Astrocyte of the spinal cord (primary cell): ENCODE measurements around the gene ATG7.
"Not testable (repeated sequence)": the region's sequence is repeated elsewhere in the genome, so short reads cannot be mapped to it uniquely, and the experiment has no call there.

Experiments
- DNase-seq: peaks from one replicate; pipeline ENCODE4 v3.0.0; 2011; ENCODE audit warnings: low read depth, low spot score
- H3K4me3 ChIP-seq: 2 replicates; pipeline ENCODE4 v1.5.1; 2011; ENCODE audit warnings: low read depth, mild to moderate bottlenecking, low read length, moderate library complexity
- in situ Hi-C: cut with HindIII; loops from 2 replicates; pipeline ENCODE4 v1.10.0; 2017; ENCODE audit warnings: low sequenced_read_pairs
- TF ChIP-seq, protein P1 (sequence below): IDR thresholded peaks from 2 replicates; pipeline ENCODE4 v1.5.1; 2012; ENCODE audit warnings: low read depth, mild to moderate bottlenecking, low read length, inconsistent platforms

The ATG7 gene

DNA sequence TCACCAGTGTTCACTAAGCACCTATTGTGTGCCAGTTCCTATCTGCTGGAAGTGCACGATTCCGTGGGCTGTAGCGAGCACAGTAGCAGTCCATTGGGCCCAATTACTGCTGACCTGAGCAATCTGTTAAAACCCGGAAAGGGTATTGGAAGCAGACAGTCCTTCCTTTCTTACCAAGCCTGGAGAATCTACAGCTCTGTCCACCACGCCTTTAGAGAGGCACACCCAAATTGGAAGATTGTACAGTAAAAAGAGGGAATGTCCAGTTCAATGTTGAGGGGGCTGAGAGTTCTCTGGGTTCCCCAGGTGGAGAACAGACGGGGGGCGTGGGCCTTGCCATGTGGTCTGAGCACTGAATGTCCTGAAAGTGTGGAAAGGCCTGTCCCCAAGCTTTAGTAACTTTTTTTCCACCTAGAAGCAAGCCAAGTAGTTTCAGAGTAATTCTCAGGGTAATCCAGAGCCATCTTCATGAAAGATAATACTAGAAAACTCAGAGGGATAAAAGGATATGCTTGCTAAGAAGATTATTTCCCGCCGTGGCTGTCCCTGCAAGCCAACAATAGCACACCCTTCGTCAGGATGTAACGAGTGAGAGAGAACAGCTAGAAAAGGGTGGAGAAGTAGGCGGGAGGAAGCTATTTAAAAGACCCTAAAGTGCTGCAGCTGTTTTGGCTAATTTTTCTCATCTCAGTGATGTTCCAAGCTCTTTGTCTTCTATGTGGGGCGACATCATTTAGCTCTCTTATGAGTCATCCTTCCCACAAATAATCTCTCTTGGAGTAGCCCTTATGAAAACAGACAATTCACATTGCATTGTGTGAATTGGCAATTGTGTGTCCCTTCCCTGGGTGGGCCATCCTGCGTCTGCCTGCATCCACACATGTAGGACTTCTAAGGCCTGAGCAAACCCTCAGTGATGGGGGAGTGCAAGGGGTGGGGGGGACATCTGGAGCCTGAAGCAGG lies 181.0 kb downstream of the ATG7 start:
- peak; percentile 91 for DNase-seq
- no peak overlapping the region for H3K4me3 ChIP-seq
- in situ Hi-C loops: no loop called here
- TF ChIP-seq, protein P1, sequence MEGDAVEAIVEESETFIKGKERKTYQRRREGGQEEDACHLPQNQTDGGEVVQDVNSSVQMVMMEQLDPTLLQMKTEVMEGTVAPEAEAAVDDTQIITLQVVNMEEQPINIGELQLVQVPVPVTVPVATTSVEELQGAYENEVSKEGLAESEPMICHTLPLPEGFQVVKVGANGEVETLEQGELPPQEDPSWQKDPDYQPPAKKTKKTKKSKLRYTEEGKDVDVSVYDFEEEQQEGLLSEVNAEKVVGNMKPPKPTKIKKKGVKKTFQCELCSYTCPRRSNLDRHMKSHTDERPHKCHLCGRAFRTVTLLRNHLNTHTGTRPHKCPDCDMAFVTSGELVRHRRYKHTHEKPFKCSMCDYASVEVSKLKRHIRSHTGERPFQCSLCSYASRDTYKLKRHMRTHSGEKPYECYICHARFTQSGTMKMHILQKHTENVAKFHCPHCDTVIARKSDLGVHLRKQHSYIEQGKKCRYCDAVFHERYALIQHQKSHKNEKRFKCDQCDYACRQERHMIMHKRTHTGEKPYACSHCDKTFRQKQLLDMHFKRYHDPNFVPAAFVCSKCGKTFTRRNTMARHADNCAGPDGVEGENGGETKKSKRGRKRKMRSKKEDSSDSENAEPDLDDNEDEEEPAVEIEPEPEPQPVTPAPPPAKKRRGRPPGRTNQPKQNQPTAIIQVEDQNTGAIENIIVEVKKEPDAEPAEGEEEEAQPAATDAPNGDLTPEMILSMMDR: no peak

DNA sequence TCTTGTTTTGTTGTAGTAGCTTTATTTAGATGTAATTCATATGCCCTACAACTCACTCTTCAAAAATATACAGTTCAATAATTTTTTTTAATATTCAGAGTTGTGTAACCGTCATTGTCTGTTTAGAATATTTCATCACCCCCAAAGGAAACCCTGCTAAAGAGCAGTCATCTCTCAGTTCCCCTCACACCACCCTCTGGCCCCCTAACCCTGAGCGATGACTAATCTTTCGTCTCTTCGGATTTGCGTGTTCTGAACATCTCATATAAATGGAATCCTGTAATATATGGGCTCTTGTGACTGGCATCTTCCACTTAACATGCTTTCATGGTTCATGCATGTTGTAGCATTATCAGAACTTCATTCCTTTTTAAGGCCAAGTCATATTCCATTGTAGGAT lies 183.8 kb downstream of the ATG7 start:
- peak; percentile 81 for DNase-seq

DNA sequence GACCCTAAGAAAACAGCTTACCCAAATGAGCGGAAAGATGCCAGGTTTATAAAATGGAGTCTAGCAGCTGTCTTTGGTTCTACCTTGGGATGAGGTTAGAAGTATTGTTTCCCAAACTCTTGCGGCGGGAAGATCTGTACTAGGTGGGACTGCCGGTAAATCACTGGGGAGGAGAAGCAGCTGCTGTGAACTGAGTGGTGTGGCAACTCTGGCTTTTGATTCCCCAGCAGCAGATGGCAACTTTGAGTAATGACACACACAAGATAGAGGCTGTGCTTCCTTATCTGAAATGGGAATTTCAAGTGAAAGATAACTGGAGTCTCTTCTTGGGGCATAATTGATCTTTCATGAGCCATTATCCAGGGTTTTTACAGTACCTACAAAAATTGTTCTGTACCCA lies 184.9 kb downstream of the ATG7 start:
- TF ChIP-seq, protein P1: no peak
- no peak overlapping the region for H3K4me3 ChIP-seq
- in situ Hi-C loops: no loop called here
- no peak for DNase-seq

More for the DNA sequence above, 183.8 kb downstream of the ATG7 start:
- H3K4me3 ChIP-seq: no peak overlapping the region
- in situ Hi-C loops: no loop called here
- TF ChIP-seq, protein P1: no peak

DNA sequence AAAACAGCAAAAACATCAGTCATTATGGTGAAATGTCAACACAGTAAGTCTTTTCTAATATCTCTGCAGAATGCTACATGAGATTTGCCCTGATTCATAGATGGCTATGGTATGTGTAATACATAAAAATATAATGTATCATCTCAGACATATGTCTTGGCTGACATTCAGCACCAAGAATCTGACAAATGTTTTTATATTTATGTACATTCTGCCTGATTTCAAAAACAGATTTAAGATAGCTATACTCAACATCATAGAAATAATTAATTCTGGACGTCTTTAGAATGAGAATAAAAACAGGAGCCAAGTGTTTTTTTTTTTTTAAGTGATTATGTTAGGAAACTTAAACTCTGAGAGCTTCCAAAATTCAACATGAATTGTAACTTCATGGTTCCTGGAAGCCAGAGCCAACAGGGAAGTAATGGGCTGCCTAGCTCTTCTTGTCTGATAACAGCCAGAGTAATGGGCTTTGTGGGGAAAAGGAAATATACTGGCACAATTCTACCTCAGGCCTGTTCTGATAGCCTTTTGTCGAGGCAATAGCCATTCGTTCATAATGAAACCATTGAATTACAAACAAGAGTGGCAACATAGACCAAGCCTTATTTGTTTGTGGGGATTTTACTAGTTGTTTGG lies 187.1 kb downstream of the ATG7 start:
- TF ChIP-seq, protein P1: no peak
- DNase-seq: peak; percentile 39
- in situ Hi-C loops: no loop called here

DNA sequence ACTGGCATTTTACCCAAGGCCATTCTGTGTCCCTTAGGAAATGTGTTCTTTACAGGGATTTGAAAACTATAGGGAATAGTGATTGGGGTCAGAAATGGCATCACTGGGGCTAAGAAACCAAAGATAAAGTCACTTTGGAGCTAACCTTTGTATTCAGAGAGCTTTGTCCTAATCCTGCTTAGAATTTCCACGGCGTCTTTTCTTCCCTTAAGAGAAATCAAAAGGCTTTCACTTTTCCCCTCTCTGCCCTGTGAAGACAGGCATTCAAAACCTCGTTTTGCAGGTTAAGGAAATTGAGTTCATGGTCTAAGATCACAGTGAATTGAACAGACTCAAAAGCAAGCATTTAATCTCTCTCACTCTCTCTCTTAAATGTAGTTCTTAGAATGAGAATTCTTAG lies 189.0 kb downstream of the ATG7 start:
- no peak for DNase-seq
- H3K4me3 ChIP-seq: no peak overlapping the region
- in situ Hi-C loops: no loop called here
- TF ChIP-seq, protein P1: no peak

More for the DNA sequence above, 187.1 kb downstream of the ATG7 start:
- H3K4me3 ChIP-seq: no peak overlapping the region

DNA sequence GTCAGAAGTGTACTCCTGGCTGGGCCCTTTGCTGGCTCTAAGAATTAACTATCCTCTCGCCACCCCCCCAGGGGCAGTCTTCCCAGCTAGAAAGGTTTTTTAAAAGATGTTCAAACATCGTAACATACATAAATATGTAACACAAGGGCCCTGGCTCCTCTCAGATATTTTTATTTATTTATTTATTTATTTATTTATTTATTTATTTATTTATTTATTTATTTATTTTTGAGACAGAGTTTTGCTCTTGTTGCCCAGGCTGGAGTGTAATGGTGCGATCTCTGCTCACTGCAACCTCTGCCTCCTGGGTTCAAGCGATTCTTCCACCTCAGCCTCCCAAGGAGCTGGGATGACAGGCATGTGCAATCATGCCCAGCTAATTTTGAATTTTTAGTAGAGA lies 190.5 kb downstream of the ATG7 start:
- in situ Hi-C loops, DNase-seq, H3K4me3 ChIP-seq: not testable (repeated sequence)

DNA sequence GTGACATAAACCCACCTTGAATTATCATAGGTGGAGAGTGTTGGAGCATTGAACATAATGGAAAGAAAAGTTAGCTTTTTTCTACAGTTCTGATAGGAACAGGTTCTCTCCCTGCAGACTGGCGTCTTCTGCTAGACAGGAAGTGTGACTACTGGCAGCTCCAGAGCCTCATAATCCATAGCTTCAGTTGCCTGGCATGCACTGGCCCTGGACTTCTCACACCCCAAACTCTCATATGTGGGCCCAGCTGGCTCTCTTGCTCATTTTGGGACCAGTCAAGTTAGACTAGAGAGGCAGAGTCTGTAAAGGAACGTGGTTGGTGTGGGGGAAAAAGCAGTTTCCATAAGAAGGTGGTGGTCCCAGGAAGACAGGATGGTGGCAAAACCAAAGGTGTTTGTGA lies 191.4 kb downstream of the ATG7 start:
- no peak overlapping the region for H3K4me3 ChIP-seq
- TF ChIP-seq, protein P1: no peak
- DNase-seq: no peak
- in situ Hi-C loops: no loop called here
